BLaER1 treated with 17β-estradiol and CSF1 and Interleukin-3, amounts not matched to agents 10 nM and 100 nM (cell line): ENCODE results near the gene BTD.

ENCODE experiments used
- H3K27ac ChIP-seq, 11 experiments: shearing (Covaris generic); formaldehyde crosslinking; 2 replicates each; pipeline ENCODE4 v1.8.1; 2022
- H3K27me3 ChIP-seq, 11 experiments: shearing (Covaris generic); formaldehyde crosslinking; 2 replicates each; pipeline ENCODE4 v1.8.1; 2022
- H3K36me3 ChIP-seq, 11 experiments: shearing (Covaris generic); formaldehyde crosslinking; 2 replicates each; pipeline ENCODE4 v1.8.1; 2022
- H3K4me1 ChIP-seq, 10 experiments: shearing (Covaris generic); formaldehyde crosslinking; 2 replicates each; pipeline ENCODE4 v1.8.1; 2022
- H3K4me2 ChIP-seq, 11 experiments: shearing (Covaris generic); formaldehyde crosslinking; 2 replicates each; pipeline ENCODE4 v1.8.1; 2022
- H3K4me3 ChIP-seq, 10 experiments: shearing (Covaris generic); formaldehyde crosslinking; 2 replicates each; pipeline ENCODE4 v1.8.1; 2022
- H3K9ac ChIP-seq, 11 experiments: shearing (Covaris generic); formaldehyde crosslinking; 2 replicates each; pipeline ENCODE4 v1.8.1; 2022
- H3K9me3 ChIP-seq, 11 experiments: shearing (Covaris generic); formaldehyde crosslinking; replicated peaks in 1 of 11; 2 replicates each; pipeline ENCODE4 v1.8.1; 2022
- H4K20me1 ChIP-seq, 11 experiments: shearing (Covaris generic); formaldehyde crosslinking; 2 replicates each; pipeline ENCODE4 v1.8.1; 2022
- Cebpa-rat ChIP-seq, 11 experiments: shearing (Covaris generic); IDR thresholded peaks; 2 replicates each; pipeline ENCODE4 v1.8.1; 2022

The BTD gene

GRCh38 chr3:15679306-15679705 is 77.8 kb downstream of the BTD start:
- TF ChIP-seq Cebpa-rat (IDR thresholded peaks at IDR 0.05): no peak
- H3K4me1 ChIP-seq: peaks cover 0 to 29% (median 28%) of the 10 kb centered on the region in 10 experiments; a peak in 16 of 20 replicates
- no peaks in the 10 kb centered on the region for H3K27me3 ChIP-seq
- H3K4me2 ChIP-seq: no peak overlapping the region
- peaks cover 68 to 98% (median 91%) of the 10 kb centered on the region in 11 experiments for H3K36me3 ChIP-seq
- no peak overlapping the region for H3K9ac ChIP-seq
- no peaks in the 10 kb centered on the region for H4K20me1 ChIP-seq
- no peaks in the 10 kb centered on the region for H3K9me3 ChIP-seq
- H3K27ac ChIP-seq: no peak overlapping the region
- no peak overlapping the region for H3K4me3 ChIP-seq

GRCh38 chr3:15681668-15682067 is 80.1 kb downstream of the BTD start:
- no peak for TF ChIP-seq Cebpa-rat (IDR thresholded peaks at IDR 0.05)
- H3K9ac ChIP-seq: no peak overlapping the region; a peak in 1 of 22 replicates
- no peaks in the 10 kb centered on the region for H4K20me1 ChIP-seq
- peak overlapping the region in 7 of 11 experiments; percentile 63 to 85 (median 71); a peak in 12 of 22 replicates for H3K27ac ChIP-seq
- H3K4me1 ChIP-seq: peaks cover 0 to 44% (median 31%) of the 10 kb centered on the region in 10 experiments; a peak in 16 of 20 replicates
- H3K36me3 ChIP-seq: peaks cover 65 to 99% (median 89%) of the 10 kb centered on the region in 11 experiments
- peak overlapping the region in 5 of 11 experiments; percentile 38 to 72 (median 71); a peak in 7 of 22 replicates for H3K4me2 ChIP-seq
- H3K9me3 ChIP-seq: no peaks in the 10 kb centered on the region
- no peak overlapping the region for H3K4me3 ChIP-seq
- no peaks in the 10 kb centered on the region for H3K27me3 ChIP-seq

GRCh38 chr3:15682561-15683185 is 81.1 kb downstream of the BTD start:
- Histone ChIP-seq H3K27ac (peak overlapping the region; percentile 20 to 85 (median 66); a peak in 18 of 22 replicates), H3K36me3 (peaks cover 63 to 99% (median 89%) of the 10 kb centered on the region in 11 experiments)

GRCh38 chr3:15683253-15683652 is 81.7 kb downstream of the BTD start:
- H3K36me3 ChIP-seq: peaks cover 63 to 99% (median 89%) of the 10 kb centered on the region in 11 experiments
- H3K9me3 ChIP-seq: no peaks in the 10 kb centered on the region
- H3K4me2 ChIP-seq: peak overlapping the region in 8 of 11 experiments; percentile 36 to 72 (median 67); a peak in 15 of 22 replicates
- TF ChIP-seq Cebpa-rat (IDR thresholded peaks at IDR 0.05): no peak
- H4K20me1 ChIP-seq: no peaks in the 10 kb centered on the region
- H3K27ac ChIP-seq: peak overlapping the region; percentile 20 to 85 (median 66); a peak in 18 of 22 replicates
- peak overlapping the region in 1 of 10 experiments; percentile 10; a peak in 1 of 20 replicates for H3K4me3 ChIP-seq
- H3K27me3 ChIP-seq: no peaks in the 10 kb centered on the region
- H3K4me1 ChIP-seq: peaks cover 0 to 44% (median 31%) of the 10 kb centered on the region in 10 experiments; a peak in 16 of 20 replicates
- H3K9ac ChIP-seq: peak overlapping the region in 5 of 11 experiments; percentile 30 to 62 (median 42); a peak in 9 of 22 replicates

More at GRCh38 chr3:15682561-15683185, 81.1 kb downstream of the BTD start:
- peaks cover 0 to 44% (median 31%) of the 10 kb centered on the region in 10 experiments; a peak in 16 of 20 replicates for H3K4me1 ChIP-seq
- no peaks in the 10 kb centered on the region for H3K9me3 ChIP-seq
- H3K27me3 ChIP-seq: no peaks in the 10 kb centered on the region
- peak in 2 of 11 experiments; percentile 80 to 87; a peak in 4 of 22 replicates for TF ChIP-seq Cebpa-rat (IDR thresholded peaks at IDR 0.05)
- peak overlapping the region in 5 of 11 experiments; percentile 30 to 62 (median 42); a peak in 9 of 22 replicates for H3K9ac ChIP-seq
- H3K4me2 ChIP-seq: peak overlapping the region in 8 of 11 experiments; percentile 36 to 72 (median 67); a peak in 15 of 22 replicates
- H3K4me3 ChIP-seq: peak overlapping the region in 1 of 10 experiments; percentile 10; a peak in 1 of 20 replicates
- H4K20me1 ChIP-seq: no peaks in the 10 kb centered on the region

- no peaks in the 10 kb centered on the region for H4K20me1 ChIP-seq
- H3K27me3 ChIP-seq: no peaks in the 10 kb centered on the region
- H3K4me3 ChIP-seq: no peak overlapping the region
- no peak for TF ChIP-seq Cebpa-rat (IDR thresholded peaks at IDR 0.05)
- peaks cover 71 to 99% (median 90%) of the 10 kb centered on the region in 11 experiments for H3K36me3 ChIP-seq
- H3K4me2 ChIP-seq: no peak overlapping the region
- H3K9ac ChIP-seq: no peak overlapping the region
- H3K9me3 ChIP-seq: no peaks in the 10 kb centered on the region
- no peak overlapping the region for H3K27ac ChIP-seq
- peaks cover 0 to 44% (median 31%) of the 10 kb centered on the region in 10 experiments; a peak in 16 of 20 replicates for H3K4me1 ChIP-seq
These were observed 84.4 kb downstream of the BTD start for GRCh38 chr3:15685927-15686326.

GRCh38 chr3:15690230-15690629 is 88.7 kb downstream of the BTD start:
- Histone ChIP-seq H3K9ac (no peak overlapping the region), H3K27me3 (no peaks in the 10 kb centered on the region), H3K4me3 (no peak overlapping the region), H3K9me3 (no peaks in the 10 kb centered on the region), H4K20me1 (no peaks in the 10 kb centered on the region), H3K4me1 (peaks cover 0 to 7% (median 0%) of the 10 kb centered on the region in 10 experiments; a peak in 3 of 20 replicates), H3K4me2 (no peak overlapping the region), H3K36me3 (peaks cover 90 to 100% (median 98%) of the 10 kb centered on the region in 11 experiments), H3K27ac (no peak overlapping the region)
- no peak for TF ChIP-seq Cebpa-rat (IDR thresholded peaks at IDR 0.05)

GRCh38 chr3:15690748-15691147 is 89.2 kb downstream of the BTD start:
- no peak overlapping the region for H3K4me2 ChIP-seq
- no peaks in the 10 kb centered on the region for H3K9me3 ChIP-seq
- H4K20me1 ChIP-seq: no peaks in the 10 kb centered on the region
- no peak overlapping the region for H3K4me3 ChIP-seq
- H3K36me3 ChIP-seq: peaks cover 88 to 100% (median 100%) of the 10 kb centered on the region in 11 experiments
- no peak for TF ChIP-seq Cebpa-rat (IDR thresholded peaks at IDR 0.05)
- H3K27me3 ChIP-seq: no peaks in the 10 kb centered on the region
- H3K27ac ChIP-seq: no peak overlapping the region
- 0 out of 20 replicates have a peak, but pooled peaks cover 0 to 7% (median 0%) of the 10 kb centered on the region in 10 experiments for H3K4me1 ChIP-seq
- H3K9ac ChIP-seq: no peak overlapping the region

GRCh38 chr3:15693355-15693754 is 91.8 kb downstream of the BTD start:
- no peak overlapping the region for H3K4me2 ChIP-seq
- no peaks in the 10 kb centered on the region for H3K27me3 ChIP-seq
- no peak for TF ChIP-seq Cebpa-rat (IDR thresholded peaks at IDR 0.05)
- H3K36me3 ChIP-seq: peaks cover 64 to 95% (median 84%) of the 10 kb centered on the region in 11 experiments
- H3K4me3 ChIP-seq: no peak overlapping the region
- no peaks in the 10 kb centered on the region for H3K9me3 ChIP-seq
- H3K4me1 ChIP-seq: peaks cover 0 to 1% (median 0%) of the 10 kb centered on the region in 10 experiments; a peak in 1 of 20 replicates
- no peaks in the 10 kb centered on the region for H4K20me1 ChIP-seq
- no peak overlapping the region for H3K9ac ChIP-seq
- H3K27ac ChIP-seq: no peak overlapping the region

- no peak overlapping the region for H3K9ac ChIP-seq
- H3K9me3 ChIP-seq: no peaks in the 10 kb centered on the region; a peak in 1 of 22 replicates
- no peaks in the 10 kb centered on the region for H3K27me3 ChIP-seq
- H4K20me1 ChIP-seq: no peaks in the 10 kb centered on the region
- no peak overlapping the region for H3K27ac ChIP-seq
- H3K4me2 ChIP-seq: no peak overlapping the region
- H3K36me3 ChIP-seq: peaks cover 51 to 82% (median 71%) of the 10 kb centered on the region in 11 experiments
- TF ChIP-seq Cebpa-rat (IDR thresholded peaks at IDR 0.05): no peak
- H3K4me1 ChIP-seq: peaks cover 0 to 5% (median 0%) of the 10 kb centered on the region in 10 experiments; a peak in 1 of 20 replicates
- H3K4me3 ChIP-seq: no peak overlapping the region
These were observed 93.1 kb downstream of the BTD start for GRCh38 chr3:15694628-15695027.
